WTC11 (cell line): Measurements from ENCODE around the gene KRAS.

ENCODE experiments used
- JUN ChIP-seq: sonication (generic); formaldehyde crosslinking; IDR thresholded peaks from 2 replicates; pipeline ENCODE4 v1.8.0; 2023; ENCODE audit warnings: mild to moderate bottlenecking, missing genetic modification reagents
- NFE2L1 ChIP-seq: sonication (generic); formaldehyde crosslinking; IDR thresholded peaks from 2 replicates; pipeline ENCODE4 v1.8.1; 2023; ENCODE audit warnings: missing genetic modification reagents
- NR2C2 ChIP-seq: sonication (generic); formaldehyde crosslinking; IDR thresholded peaks from 2 replicates; pipeline ENCODE4 v1.8.0; 2022; ENCODE audit warnings: mild to moderate bottlenecking, missing genetic modification reagents
- SP1 ChIP-seq: sonication (generic); formaldehyde crosslinking; conservative IDR thresholded peaks from 2 replicates; pipeline ENCODE4 v1.8.1; 2022; ENCODE audit warnings: missing genetic modification reagents
- TEAD4 ChIP-seq: sonication (generic); formaldehyde crosslinking; IDR thresholded peaks from 2 replicates; pipeline ENCODE4 v1.8.0; 2022; ENCODE audit warnings: mild to moderate bottlenecking, missing genetic modification reagents
- TF ChIP-seq, protein P1 (sequence below): fragments of 200-600 bp; IDR thresholded peaks from 2 replicates; pipeline ENCODE4 v1.8.0; 2022; ENCODE audit warnings: antibody characterized with exemption
- TF ChIP-seq, protein P2 (sequence below): sonication (generic); formaldehyde crosslinking; IDR thresholded peaks from 2 replicates; pipeline ENCODE4 v1.8.0; 2022; ENCODE audit warnings: mild to moderate bottlenecking, missing genetic modification reagents
- TF ChIP-seq, protein P3 (sequence below): sonication (generic); formaldehyde crosslinking; IDR thresholded peaks from 2 replicates; pipeline ENCODE4 v1.8.1; 2022; ENCODE audit warnings: mild to moderate bottlenecking, missing genetic modification reagents, moderate library complexity, borderline replicate concordance
- TF ChIP-seq, protein P4 (sequence below): sonication (generic); formaldehyde crosslinking; IDR thresholded peaks from 2 replicates; pipeline ENCODE4 v1.8.0; 2022; ENCODE audit warnings: mild to moderate bottlenecking, missing genetic modification reagents

DNA sequence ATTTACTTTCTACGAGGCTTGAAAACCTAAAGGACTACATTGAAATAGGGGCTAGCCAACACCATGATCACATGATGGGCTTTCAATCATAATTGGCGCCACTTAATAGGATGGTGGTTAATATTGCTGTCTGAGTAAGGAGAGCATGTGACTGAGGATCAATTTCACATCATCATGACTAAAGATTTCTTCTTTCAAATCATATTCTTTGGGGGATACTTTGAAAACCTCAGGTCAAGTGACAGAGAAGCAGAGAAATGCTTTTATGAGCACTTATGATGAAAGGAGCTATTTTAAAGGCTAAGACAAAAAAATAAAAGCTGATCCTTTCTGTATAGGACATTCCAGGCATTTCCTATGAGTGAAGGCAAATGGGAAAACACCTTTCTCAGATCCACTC, 42.9 kb upstream of the KRAS start:
- TF ChIP-seq, protein P1, sequence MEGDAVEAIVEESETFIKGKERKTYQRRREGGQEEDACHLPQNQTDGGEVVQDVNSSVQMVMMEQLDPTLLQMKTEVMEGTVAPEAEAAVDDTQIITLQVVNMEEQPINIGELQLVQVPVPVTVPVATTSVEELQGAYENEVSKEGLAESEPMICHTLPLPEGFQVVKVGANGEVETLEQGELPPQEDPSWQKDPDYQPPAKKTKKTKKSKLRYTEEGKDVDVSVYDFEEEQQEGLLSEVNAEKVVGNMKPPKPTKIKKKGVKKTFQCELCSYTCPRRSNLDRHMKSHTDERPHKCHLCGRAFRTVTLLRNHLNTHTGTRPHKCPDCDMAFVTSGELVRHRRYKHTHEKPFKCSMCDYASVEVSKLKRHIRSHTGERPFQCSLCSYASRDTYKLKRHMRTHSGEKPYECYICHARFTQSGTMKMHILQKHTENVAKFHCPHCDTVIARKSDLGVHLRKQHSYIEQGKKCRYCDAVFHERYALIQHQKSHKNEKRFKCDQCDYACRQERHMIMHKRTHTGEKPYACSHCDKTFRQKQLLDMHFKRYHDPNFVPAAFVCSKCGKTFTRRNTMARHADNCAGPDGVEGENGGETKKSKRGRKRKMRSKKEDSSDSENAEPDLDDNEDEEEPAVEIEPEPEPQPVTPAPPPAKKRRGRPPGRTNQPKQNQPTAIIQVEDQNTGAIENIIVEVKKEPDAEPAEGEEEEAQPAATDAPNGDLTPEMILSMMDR: no peak
- TF ChIP-seq SP1 (CRISPR knock-in tag): no peak
- TF ChIP-seq, protein P2, sequence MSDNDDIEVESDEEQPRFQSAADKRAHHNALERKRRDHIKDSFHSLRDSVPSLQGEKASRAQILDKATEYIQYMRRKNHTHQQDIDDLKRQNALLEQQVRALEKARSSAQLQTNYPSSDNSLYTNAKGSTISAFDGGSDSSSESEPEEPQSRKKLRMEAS (CRISPR knock-in tag): no peak
- TF ChIP-seq, protein P3, sequence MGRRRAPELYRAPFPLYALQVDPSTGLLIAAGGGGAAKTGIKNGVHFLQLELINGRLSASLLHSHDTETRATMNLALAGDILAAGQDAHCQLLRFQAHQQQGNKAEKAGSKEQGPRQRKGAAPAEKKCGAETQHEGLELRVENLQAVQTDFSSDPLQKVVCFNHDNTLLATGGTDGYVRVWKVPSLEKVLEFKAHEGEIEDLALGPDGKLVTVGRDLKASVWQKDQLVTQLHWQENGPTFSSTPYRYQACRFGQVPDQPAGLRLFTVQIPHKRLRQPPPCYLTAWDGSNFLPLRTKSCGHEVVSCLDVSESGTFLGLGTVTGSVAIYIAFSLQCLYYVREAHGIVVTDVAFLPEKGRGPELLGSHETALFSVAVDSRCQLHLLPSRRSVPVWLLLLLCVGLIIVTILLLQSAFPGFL (CRISPR knock-in tag): no peak
- no peak for TF ChIP-seq NFE2L1 (CRISPR knock-in tag)
- TF ChIP-seq TEAD4 (CRISPR knock-in tag): no peak
- TF ChIP-seq, protein P4, sequence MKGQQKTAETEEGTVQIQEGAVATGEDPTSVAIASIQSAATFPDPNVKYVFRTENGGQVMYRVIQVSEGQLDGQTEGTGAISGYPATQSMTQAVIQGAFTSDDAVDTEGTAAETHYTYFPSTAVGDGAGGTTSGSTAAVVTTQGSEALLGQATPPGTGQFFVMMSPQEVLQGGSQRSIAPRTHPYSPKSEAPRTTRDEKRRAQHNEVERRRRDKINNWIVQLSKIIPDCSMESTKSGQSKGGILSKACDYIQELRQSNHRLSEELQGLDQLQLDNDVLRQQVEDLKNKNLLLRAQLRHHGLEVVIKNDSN (CRISPR knock-in tag): no peak
- TF ChIP-seq NR2C2 (CRISPR knock-in tag): no peak
- no peak for TF ChIP-seq JUN
